ENCODE data around the gene EEF1E1. TPM values are rescaled to one million over a fixed set of nuclear protein-coding genes. Genes with fewer than 3 reads are reported as not detected.

EEF1E1 gene
- total and polyA plus RNA-seq, 3 donors from 2014 or later: 53.5 to 93.3 (median 62.4) TPM

DNA sequence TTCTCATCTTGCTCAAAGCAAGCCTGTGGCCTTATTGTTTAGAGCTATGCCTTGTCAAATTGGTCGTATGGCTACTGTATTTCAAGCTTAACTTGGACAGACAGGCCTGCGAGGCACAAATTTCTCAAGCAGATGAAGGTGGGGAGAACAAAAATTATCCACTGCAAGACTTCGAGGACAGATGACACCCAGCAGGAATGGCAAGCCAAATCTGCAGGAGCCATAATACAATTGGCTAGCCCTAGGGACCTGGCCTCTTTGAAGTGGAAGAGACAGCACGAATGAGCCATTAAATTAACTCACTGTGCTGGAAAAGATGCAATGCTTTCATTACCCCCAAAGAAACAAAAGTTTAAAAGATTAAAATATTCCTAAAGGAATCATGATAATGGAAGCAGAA lies 33.2 kb downstream of the EEF1E1 start:
- no peak overlapping the region for H3K27ac ChIP-seq
- H3K9me3 ChIP-seq: no peaks in the 10 kb centered on the region
- H3K4me1 ChIP-seq: no peaks in the 10 kb centered on the region
- H3K4me3 ChIP-seq: no peak overlapping the region
- no peaks in the 10 kb centered on the region for H3K36me3 ChIP-seq (ENCODE audit: low read depth, missing control alignments)
- intact Hi-C loops (cut with DNase I; ENCODE audit: low total_unique reads): no loop called here
- no peak for DNase-seq
- TF ChIP-seq, protein P1, sequence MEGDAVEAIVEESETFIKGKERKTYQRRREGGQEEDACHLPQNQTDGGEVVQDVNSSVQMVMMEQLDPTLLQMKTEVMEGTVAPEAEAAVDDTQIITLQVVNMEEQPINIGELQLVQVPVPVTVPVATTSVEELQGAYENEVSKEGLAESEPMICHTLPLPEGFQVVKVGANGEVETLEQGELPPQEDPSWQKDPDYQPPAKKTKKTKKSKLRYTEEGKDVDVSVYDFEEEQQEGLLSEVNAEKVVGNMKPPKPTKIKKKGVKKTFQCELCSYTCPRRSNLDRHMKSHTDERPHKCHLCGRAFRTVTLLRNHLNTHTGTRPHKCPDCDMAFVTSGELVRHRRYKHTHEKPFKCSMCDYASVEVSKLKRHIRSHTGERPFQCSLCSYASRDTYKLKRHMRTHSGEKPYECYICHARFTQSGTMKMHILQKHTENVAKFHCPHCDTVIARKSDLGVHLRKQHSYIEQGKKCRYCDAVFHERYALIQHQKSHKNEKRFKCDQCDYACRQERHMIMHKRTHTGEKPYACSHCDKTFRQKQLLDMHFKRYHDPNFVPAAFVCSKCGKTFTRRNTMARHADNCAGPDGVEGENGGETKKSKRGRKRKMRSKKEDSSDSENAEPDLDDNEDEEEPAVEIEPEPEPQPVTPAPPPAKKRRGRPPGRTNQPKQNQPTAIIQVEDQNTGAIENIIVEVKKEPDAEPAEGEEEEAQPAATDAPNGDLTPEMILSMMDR (IDR thresholded peaks at IDR 0.05): no peak
- TF ChIP-seq POLR2A (IDR thresholded peaks at IDR 0.05): no peak
- WGBS, 2 donors: 66 to 72% methylated on average over 4 of the region's 4 CpGs
- H3K27me3 ChIP-seq: no peaks in the 10 kb centered on the region

DNA sequence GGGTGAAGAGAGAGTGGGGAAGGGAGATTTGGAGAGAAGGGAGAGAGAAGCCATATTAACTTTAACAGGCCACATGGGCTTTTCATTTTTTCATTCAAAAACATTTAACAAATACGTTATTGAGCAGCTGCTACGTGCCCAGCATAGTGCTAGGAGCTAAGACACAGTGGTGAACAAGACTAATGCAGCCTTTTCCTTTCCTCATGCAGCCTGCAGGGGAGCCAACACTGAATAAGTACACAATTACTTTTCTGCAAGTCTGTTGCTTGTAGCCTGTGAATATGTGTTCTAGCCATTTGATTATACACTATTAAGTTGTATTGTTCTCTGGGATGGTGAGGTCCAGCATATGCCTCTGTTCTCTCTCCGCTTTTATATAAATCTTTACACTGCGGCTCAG lies 36.2 kb downstream of the EEF1E1 start:
- H3K4me1 ChIP-seq: no peaks in the 10 kb centered on the region

DNA sequence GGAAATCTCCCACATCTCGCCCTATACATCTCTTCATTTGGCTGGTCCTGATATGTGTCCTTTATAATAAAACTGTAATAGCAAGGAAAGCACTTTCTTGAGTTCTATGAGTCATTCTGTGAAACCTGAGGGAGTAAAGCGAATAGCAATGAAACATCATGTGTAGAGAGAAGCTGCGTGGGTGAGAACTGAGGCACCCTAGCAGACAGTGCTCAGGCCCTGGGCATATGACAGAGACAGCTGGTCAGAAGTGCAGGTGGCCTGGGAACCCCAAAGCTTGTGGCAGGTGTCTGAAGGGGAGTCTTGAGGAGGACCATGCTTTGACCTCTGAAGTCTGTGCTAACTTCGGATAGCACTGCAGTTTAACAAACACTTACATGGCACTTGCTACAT lies 36.8 kb downstream of the EEF1E1 start:
- WGBS, 2 donors: 81 to 92% methylated on average over 4 of the region's 4 CpGs
- Histone ChIP-seq H3K4me3 (no peak overlapping the region), H3K4me1 (no peaks in the 10 kb centered on the region), H3K36me3 (ENCODE audit: low read depth, missing control alignments) (no peaks in the 10 kb centered on the region), H3K9me3 (no peaks in the 10 kb centered on the region), H3K27me3 (no peaks in the 10 kb centered on the region), H3K27ac (no peak overlapping the region)
- DNase-seq: no peak
- TF ChIP-seq, protein P1 (IDR thresholded peaks at IDR 0.05): no peak
- no peak for TF ChIP-seq POLR2A (IDR thresholded peaks at IDR 0.05)
- intact Hi-C loops (cut with DNase I; ENCODE audit: low total_unique reads): no loop called here

More for the DNA sequence above, 36.2 kb downstream of the EEF1E1 start:
- no peaks in the 10 kb centered on the region for H3K27me3 ChIP-seq
- H3K4me3 ChIP-seq: no peak overlapping the region
- no peak for DNase-seq
- H3K36me3 ChIP-seq (ENCODE audit: low read depth, missing control alignments): no peaks in the 10 kb centered on the region
- intact Hi-C loops (cut with DNase I; ENCODE audit: low total_unique reads): no loop called here
- H3K9me3 ChIP-seq: no peaks in the 10 kb centered on the region
- H3K27ac ChIP-seq: no peak overlapping the region
- TF ChIP-seq, protein P1 (IDR thresholded peaks at IDR 0.05): no peak
- no peak for TF ChIP-seq POLR2A (IDR thresholded peaks at IDR 0.05)
- 90 to 94% methylated on average over 4 of the region's 4 CpGs for WGBS, 2 donors

DNA sequence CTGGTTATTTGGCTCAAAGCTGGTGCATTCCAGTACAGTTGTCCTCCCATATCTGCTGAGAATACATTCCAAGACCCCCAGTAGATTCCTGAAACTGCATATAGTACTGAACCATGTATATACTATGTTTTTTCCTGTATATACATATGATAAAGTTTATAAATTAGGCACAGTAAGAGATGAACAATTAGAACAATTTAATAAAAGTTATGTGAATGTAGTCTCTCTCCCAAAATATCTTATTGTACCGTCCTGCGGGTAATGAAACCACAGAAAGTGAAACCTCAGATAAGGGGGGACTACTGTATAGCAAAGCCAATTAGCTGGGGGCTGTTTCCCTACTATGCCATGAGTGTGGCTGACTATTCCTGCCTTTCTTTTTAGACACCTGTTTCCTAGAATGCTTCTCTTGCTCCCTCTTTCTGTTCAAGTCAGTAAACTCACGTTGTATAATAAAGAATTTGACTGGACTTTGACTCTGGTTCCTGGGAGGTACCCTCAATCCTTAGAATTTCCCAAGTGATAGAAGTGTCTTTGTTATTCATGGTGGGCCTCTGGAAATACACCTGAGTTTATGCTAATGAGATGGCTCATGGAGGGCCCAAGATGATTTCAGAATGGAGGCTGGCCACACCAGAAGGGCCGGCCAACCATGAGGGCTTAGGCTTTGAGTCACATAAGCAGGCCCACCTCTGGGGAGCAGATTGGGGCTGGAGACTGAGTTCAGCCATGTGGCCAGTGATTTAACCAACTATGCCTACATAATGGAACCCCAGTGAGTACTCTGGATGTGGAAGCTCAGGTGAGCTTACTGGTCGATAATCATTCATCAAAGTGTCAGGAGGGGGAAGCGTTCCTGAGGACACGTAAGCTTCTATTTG lies 37.5 kb downstream of the EEF1E1 start:
- Histone ChIP-seq H3K4me1 (no peaks in the 10 kb centered on the region), H3K27me3 (no peaks in the 10 kb centered on the region), H3K36me3 (ENCODE audit: low read depth, missing control alignments) (no peaks in the 10 kb centered on the region), H3K4me3 (peak overlapping the region; percentile 90 to 92), H3K9me3 (no peaks in the 10 kb centered on the region), H3K27ac (peak overlapping the region; percentile 45 to 89)
- TF ChIP-seq, protein P1 (IDR thresholded peaks at IDR 0.05): no peak
- no peak for TF ChIP-seq POLR2A (IDR thresholded peaks at IDR 0.05)
- DNase-seq: no peak
- intact Hi-C loops (cut with DNase I; ENCODE audit: low total_unique reads): loop anchor here (5.0 kb wide), 1 partner anchor 343 kb away; no protein-coding TSS in a partner anchor
- WGBS, 2 donors: 61 to 64% methylated on average over 6 to 7 of the region's 7 CpGs
